HG02759 (cell line): ENCODE data around the gene CALD1.

Experiments
- ATAC-seq: cut with Tn5 transposase; IDR thresholded peaks from one replicate; pipeline ENCODE4 v1.9.1; 2021; ENCODE audit warnings: mild to moderate bottlenecking, moderate library complexity; ENCODE audit not compliant: unreplicated experiment

The CALD1 gene

GRCh38 chr7:134891696-134892678 is 112.6 kb downstream of the CALD1 start:
- ATAC-seq = no peak

- ATAC-seq = no peak
These were observed 113.5 kb downstream of the CALD1 start for GRCh38 chr7:134892963-134893362.

GRCh38 chr7:134893920-134894319 is 114.5 kb downstream of the CALD1 start:
- no peak for ATAC-seq

- ATAC-seq = no peak
These were observed 115.5 kb downstream of the CALD1 start for GRCh38 chr7:134894928-134895327.

DNA sequence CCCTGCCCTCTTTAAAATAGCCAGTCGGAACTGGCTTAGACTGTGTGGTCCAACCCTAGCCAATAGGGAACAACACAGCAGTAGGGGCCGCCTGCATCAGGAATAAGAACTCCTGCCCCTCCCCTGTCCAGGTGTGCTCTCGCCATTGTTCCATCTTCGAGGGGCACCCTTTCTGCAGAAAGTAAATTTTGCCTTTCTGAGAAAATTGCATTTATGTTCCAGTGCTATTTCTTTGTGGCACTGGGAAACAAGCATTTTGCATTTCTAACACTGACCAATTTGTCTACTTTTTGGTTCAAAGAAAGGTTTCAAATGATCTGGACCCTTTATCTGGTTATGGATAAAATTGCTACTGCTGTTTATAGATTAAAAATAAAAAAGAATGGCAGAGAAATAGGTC is 116.6 kb downstream of the CALD1 start:
- ATAC-seq = no peak

GRCh38 chr7:134897936-134898335 is 118.5 kb downstream of the CALD1 start:
- ATAC-seq = no peak

GRCh38 chr7:134899729-134900128 is 120.3 kb downstream of the CALD1 start:
- ATAC-seq = no peak

DNA sequence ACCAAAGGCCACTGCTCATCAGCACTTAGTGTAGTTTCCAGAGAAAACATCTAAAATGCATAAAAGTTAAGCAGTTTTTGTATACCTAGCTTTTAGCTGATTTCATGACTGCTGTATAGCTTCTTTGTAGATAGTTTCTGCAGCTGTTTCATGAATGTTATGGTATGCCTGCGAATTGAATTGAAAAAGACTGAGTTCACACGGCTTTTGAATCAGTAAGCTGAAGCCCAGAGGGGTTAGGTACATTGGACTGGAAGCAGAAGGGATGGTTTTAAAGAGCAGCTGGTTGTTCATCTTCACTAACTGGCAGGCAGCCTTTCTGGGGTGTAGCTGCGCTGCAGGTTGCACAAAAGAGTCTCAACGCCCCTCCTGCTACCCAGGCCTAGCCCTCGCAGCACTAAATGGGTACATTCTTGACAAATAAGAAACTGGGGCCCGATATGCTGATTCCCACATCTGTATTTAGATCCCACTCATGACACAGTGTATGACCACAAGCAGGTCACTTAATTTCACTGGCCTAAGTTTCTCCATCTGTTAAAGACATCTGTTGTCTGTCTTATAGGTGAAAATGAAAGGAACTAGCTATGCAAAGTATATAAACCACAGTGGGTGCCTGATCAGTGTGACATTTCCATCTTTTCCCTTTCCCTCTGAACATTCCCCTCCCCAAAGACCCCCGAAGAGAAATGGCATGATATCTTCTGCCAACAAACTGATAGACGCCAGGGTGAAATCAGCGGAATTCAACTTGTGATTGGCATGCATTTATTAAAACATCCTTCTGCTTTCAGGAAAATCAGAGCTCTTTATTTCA is 120.9 kb downstream of the CALD1 start:
- peak; percentile 81 for ATAC-seq

DNA sequence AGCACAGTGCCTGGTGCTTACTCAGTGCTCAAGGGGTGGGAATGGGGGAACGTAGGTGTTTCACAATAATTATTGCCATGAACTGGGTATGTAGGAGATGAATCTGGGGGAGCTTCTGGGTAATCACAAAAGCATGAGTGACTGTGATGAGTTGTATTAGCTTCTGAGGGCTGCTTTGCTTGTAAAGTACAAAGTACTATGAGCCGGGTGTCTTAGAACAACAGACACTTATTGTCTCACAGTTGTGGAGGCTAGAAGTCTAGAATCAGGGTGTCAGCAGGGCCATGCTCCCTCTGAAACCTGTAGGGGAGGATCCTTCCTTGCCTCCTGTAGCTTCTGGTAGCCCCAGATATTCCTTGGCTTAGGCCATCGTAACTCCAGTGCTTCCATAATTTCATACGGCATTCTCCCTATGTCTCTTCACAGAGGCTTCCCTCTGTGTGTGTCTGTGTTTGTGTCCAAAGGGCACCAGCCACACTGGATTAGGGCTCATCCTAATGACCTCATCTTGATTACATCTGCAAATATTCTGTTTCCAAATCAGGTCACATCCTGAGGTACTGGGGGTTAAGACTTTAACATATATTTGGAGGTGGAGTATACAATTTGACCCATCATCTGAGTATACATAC is 122.1 kb downstream of the CALD1 start:
- no peak for ATAC-seq

GRCh38 chr7:134902058-134902457 is 122.6 kb downstream of the CALD1 start:
- no peak for ATAC-seq

DNA sequence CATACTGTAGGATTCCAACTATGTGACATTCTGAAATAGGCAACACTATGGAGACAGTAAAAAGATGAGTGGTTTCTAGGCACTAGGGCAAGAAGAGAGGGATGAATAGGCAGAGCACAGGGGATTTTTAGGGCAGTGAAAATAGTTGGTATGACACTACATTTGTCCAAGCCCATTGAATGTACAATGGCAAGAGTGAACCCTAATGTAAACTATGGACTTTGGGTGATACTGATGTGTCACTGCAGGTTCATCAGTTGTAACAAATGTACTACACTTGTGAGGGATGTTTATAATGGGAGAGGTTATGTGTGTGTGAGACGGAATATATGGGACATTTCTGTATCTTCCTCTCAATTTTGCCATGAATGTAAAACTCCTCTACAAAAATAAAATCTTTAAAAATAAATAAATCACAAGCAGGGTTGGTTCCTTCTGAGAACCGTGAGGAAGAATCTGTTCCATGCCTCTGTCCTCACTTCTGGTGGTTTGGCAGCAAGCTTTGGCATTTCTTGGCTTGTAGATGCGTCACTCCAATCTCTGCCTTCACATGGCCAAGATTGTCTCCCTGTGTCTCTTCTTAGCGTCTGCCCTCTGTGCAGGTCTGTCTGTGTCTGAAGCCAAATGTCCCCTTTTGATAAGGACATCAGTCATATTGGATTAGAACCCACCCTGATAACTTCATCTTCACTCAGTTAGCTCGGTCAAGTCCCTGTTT is 123.8 kb downstream of the CALD1 start:
- ATAC-seq = no peak

DNA sequence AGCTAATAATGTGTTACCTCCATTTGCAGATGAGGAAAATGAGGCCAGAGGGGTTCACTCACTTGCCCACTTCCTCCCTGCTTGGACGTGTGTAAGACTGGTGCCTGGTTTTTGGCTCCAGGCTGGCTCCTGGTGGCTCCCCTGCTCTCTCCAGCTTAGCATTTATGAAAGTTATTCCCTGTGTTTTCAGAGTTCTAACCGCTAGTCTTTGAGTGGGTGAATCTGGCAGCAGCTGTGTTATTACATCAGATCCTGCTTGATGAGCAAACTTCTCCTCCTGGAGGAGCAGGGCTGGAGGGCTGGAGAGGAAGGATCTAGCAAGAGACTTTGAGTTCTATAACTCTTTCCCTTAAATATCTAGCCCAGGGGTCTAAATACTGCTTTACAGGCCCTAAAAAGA is 125.9 kb downstream of the CALD1 start:
- ATAC-seq = no peak

DNA sequence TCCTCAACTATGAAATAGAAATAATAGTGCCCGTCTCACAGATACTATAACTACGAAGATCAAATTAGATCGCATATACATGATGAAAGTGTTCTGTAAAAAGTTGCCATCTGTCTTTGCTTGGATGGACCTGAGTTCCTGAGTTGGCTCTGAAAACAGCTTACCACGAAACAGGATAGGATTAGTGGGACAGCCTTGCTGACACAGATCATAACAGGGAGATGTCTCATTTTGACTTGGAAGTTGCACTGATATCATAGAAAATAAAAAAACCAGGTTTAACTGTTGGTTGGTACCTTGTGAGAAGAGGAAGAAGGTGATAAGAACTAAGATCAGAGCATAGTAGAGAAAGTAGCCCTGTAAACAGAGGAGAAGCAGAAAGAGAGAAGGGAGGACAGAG is 127.6 kb downstream of the CALD1 start:
- ATAC-seq = no peak

GRCh38 chr7:134907639-134908038 is 128.2 kb downstream of the CALD1 start:
- ATAC-seq = no peak

- ATAC-seq = no peak
These were observed 128.9 kb downstream of the CALD1 start for GRCh38 chr7:134908289-134908688.

DNA sequence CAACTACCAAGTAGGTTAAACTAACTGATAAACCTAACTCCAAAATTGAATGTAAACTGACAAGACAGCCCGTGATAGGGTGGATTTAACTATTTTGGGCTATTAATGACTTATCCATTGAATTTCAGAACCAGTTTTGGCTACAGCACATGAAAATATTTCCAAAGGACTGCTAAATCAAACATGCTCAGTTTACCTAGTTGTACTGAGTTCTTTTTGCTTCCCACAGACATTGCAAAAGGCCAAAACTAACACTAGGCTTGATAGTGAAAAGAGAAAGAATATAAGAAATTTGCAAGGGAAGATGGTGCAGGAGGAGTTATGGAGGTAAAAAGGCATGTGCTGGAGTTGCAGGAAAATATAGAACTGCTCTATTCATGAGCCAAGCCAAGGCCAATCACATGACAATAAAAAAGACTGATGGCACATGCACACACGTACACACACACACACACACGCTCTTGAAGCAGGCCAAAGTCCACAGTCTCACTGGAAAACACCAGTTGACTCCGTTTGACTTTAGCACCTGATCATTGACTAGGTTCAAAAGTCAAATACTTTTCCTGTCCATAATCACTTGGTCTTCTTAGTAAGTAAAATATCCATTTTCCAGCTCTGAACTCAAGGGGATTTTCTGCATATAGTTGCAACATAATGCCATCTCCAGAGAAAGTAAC is 130.9 kb downstream of the CALD1 start:
- ATAC-seq = no peak

DNA sequence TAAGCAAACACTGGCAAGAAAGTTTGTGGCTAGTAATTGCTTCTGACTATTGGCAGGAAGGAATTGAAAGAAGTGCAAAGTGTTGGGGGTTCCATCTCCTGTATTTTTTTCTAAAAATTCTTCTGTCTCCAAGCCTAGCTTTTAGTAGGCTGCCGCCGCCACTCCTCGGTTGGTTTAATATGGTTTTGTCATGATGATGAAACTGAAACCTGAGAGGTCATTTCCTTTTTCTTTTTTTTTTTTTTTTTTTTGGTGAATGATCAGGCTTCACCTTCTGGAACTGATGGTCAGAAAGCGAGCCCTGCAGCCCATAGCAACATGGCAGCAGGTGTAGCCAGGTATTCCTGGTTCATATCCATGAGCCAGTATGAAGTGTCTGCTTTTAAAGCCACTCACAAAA is 131.5 kb downstream of the CALD1 start:
- no peak for ATAC-seq

DNA sequence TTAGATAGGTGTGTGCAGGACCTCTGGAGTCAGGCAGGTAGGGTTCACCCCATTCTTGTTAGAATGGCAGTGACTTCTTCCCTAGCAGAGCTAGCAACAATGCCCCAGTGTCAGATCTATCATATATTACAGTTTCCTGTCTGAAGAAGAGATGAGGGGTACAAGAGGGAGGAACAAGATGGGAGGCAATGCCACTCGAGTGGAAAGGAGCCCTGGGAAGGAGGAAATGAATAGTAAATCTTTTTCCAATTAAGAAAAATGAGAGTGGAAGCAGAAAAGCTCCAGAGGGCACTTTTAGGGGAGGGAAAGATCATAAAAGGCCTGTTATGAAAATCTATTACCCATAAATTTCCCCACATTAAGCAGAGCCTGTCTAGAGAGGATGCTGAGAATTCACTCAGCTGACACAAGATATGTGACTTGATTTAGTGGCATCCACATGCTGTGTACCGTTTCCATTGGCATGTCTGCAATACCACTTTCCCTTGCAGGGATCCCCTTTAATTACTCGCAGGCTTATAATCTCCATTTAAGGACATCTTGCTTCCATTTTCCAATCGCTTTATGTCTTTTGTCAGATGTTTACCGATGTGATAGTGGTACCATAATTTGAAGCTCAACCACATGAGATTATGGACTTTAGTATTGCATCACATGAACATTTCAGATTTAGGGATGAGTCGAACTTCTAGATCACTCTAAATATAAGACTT is 136.9 kb downstream of the CALD1 start:
- no peak for ATAC-seq

DNA sequence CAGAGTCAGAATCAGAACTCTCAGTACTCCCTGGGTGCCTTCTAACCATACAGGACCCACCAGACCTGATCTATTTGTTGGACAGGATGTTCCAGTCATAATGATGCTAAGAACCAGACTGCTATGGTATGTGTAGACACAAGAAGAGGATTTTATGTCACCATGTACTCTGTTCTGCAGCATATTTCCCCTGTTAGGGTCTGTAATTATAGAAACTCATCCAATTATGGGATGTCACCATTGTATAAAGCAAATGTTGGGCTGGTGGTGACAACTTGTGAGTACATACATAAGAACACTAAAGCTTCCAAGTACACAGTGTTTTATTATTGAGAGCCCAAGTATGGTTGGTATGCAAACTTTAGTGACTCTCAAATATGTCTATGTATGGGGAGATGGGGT is 139.8 kb downstream of the CALD1 start:
- ATAC-seq = peak; percentile 83
